Stimulated activated CD4-positive, alpha-beta T cell treated with anti-CD3 and anti-CD28 coated beads, Interleukin-4, amount 100 ng/mL, for 4 hours (primary cell): Measurements from ENCODE around the gene LCE1F.

Source experiments
- DNase-seq, 2 experiments: peaks; one replicate each; pipeline ENCODE4 v3.0.0-alpha.2; 2020

The LCE1F gene

DNA sequence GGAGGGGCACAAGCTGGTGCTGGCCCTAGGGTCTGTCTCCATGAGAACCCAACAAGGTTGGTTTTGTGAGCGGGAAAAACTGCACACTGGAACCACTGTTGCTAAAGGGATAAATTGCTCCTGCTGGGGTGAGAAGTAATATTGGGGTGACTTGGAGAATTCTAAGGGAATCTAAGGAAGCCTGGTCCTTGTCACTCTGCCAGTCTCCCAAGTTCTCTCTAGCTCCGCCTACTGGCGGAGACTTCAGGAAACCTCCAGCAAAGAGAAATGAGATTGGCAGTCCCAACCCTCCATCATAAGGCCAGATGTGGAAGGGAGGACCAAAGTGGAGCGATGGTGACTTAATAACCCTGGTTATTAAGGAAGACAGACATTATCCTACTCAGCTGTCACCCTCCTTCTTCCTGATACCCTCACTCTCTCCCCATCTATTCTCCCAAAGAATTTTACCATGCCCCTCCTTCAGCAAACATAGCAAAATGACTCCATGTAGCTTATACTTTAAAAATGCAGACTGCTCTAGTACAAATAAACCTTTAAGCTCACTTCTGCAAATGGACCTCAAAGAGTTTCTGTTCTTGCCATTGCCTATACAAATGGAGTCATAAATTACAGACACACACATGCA, 2.7 kb downstream of the LCE1F start:
- DNase-seq, result no peak

DNA sequence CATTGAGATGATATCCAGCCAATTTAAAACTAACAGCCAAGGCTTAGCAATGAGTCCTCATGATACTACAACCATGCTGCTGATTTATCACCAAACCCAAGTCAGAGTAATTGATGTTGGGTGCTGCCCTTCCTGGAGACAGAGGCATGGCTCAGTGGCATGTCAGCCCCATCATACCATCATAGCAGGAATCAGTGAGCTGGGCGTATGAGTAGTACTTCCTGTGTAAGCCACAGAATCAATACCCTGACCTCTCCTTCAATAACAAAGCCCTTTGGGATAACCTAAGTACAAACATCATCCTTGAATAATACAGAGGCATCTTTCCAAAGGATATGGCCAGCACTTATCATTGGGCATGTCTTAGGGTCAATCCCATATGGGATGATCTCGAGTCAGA, 8.2 kb downstream of the LCE1F start:
- no peak for DNase-seq

DNA sequence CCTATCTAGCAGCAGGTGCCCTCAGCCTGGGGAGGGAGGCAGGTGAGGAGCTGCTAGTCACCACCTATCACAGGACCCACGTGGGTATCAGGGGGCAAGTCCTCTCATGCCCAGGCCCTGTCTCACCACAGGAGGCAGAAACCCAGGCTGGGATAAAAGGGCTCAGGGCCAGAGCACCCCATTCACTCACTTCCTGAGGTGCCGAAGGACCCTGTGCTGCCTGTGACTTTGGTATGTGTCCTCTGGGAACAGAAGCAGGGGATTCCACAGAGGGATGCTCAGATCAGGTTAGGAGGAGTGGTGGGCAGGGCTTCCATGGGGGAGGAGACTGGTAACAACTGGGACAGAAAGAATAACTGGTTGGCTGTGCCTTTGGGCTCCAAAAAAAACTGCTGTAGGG, 11.1 kb downstream of the LCE1F start, which contains the start of gene LCE1E:
LCE1E (plus strand) TSS at position 181 of the 400 bp plus-strand sequence. CDS start 1,043 bp downstream, outside the sequence.
- no peak for DNase-seq

DNA sequence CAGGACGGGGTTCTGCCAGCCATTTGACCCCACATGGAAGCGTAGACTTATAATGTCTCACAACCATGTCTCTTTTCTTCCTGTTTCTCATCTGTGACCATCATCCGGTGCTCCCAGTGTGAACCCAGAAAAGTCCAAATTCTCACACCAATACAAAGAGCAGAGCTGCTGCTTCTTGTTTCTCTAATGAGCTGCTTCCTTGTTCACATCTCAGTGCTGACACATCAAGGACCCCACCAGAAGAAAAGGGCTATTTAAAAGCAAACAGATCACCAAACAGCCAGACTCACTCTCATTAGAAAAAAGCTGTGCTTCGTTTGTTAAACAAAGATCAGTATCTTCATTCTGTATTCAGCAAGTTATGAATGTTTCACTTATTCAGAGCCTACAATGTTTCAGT, 20.7 kb downstream of the LCE1F start:
- no peak for DNase-seq

DNA sequence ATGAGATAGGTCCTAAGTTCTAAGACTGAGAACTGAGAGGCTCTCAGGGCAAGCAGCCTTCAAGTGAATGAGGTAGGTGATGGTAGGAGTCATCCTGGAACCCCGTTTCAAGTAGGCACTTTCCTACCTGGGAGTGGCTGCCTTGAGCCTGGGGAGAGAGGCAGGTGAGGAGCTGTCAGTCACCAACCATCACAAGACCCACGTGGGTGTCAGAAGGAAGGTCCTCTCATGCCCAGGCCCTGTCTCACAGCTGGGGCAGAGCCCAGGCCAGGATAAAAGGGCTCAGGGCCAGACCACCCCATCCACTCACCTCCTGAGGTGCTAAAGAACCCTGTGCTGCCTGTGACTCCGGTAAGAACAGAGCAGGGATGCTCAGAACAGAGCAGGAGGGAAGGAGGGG, 21.5 kb downstream of the LCE1F start, which contains the start of gene LCE1D:
LCE1D (plus strand) TSS at position 301 of the 400 bp plus-strand sequence. CDS start 1,074 bp downstream, outside the sequence.
- no peak for DNase-seq

DNA sequence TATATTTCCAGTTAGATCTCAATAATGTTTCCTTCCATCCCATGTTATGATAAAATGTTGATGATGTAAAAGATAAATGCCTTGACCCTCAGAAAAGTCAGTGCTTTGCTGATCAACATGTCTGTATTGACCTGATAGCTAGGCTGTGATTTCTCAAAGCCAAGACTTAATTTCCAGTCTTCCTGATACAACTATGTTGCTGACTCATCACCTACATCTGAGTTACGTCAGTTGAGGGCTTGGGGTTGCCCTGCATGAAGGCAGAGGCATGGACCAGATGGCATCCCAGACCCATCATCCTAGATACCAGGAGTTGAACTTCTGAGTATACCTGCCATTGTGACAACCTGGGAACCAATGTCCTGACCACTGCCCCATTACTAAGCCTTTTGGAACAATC, 26.4 kb downstream of the LCE1F start:
- DNase-seq, result no peak

DNA sequence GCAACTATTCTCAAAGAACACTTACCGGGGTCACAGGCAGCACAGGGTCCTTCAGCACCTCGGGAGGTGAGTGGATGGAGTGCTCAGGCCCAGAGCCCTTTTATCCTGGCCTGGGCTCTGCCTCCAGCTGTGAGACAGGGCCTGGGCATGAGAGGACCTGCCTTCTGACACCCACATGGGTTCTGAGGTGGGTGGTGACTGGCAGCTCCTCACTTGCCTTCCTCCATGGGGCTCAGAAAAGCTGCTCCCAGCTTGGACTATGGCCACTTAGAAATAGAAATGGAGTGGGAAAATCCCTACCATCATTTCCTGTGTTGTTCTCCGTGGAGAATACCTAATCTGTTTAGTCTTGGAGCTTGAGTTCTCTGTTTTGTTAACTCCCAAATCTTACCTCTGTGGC, 31.6 kb downstream of the LCE1F start, which contains the start of gene LCE1C:
LCE1C (minus strand) TSS at position 76 of the 400 bp plus-strand sequence. CDS start 1,173 bp downstream, outside the sequence.
- DNase-seq, result no peak

DNA sequence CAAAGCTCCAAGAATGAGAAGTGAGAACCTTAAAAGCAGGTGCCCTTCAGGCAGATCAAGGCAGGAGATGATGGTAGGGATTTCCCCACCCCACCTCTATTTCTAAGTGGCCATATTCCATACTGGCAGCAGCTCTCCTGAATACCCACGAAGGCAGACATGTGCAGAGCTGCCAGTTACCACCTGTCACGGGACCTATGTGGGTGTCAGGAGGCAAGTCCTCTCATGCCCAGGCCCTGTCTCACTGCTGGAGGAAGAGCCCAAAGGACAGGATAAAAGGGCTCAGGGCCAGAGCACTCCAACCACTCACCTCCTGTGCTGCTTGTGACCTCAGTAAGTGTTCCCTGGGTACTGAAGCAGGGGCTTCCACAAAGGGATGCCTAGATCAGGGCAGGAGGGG, 36.1 kb downstream of the LCE1F start:
- DNase-seq, result no peak

DNA sequence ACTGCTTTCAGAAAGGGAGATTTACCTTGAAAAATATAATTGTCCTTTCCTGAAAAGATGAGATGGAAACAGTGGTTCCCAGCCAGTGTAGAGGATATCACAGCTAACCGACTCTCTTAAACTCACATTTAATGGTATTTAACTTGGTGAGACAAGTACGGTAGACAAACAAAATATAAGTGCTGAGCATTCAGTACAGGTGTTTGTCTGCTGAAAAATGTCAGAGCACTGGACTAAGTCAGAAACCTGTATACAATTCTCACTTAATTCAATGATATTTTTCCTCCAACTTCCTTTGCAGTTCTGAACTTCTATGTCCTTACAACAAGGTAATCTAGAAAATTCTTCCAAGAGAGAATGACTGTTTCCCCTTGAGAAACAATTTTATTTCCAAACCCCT, 36.7 kb downstream of the LCE1F start, which contains the start of gene LCE1B:
LCE1B (plus strand) TSS at position 301 of the 400 bp plus-strand sequence. CDS start 476 bp downstream, outside the sequence.
- DNase-seq, result no peak

DNA sequence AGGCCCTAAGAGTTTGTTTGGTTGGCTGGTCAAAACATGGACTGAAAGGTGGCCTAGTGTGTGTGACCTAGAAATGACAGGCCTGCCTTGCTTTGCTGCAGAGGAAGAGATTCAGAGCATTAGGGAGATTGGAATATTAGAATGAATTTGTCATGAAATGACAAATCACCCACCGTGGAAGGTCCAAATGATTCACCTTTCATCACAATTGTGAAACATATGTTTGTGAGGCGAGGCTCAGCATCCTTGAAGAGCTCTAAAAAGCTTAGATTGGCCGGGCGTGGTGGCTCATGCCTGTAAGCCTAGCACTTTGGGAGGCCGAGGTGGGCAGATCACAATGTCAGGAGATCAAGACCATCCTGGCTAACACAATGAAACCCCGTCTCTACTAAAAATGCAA, 42.4 kb downstream of the LCE1F start:
- DNase-seq, result no peak

DNA sequence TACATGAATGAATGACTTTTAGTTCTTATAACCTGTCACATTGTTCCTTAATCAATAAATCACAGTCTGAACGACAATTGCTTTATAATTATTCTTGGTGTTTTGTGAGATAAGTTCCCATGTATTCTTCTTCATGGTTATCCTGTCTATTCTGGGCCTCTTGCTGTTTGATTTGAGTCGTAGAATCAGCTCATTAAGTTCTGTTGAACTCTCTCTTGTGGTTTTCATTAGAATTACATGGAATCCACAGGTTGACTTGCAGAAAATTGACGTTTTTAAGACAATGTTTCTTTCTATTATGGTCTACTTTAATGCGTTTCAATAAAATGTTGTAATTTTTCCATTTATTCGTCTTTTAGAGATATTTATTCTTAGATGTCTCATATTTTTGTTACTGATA, 48.4 kb downstream of the LCE1F start:
- DNase-seq, result no peak

DNA sequence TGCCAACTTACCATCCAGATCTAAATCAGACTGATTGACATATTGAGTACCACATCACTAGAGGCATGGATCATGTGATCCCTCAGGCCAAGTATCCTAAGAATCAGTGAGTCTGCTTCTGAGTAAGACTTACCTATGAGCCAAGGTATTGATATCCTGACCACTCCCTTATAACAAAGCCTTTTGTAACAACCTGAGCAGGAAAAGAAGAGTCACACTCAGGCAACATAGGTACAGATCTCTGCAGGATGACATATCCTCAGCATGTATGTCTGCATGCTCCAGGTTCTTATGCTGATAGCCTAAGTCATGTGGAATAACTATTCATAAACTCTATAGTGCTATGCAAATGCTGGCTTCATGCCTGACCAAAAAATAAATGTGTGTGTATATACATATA, 50.0 kb downstream of the LCE1F start:
- DNase-seq, result no peak
